HFF-Myc (cell line): ENCODE measurements around the gene CD209.

Source experiments
- DNase-seq: peaks from one replicate; pipeline ENCODE4 v3.0.0-alpha.2; 2011; ENCODE audit warnings: low read depth; ENCODE audit errors: extremely low read depth
- H3K4me3 ChIP-seq: replicated peaks from 2 replicates; pipeline ENCODE4 v1.5.1; 2011; ENCODE audit warnings: low read depth, mild to moderate bottlenecking, control low read depth, low read length
- CTCF ChIP-seq: IDR thresholded peaks from 2 replicates; pipeline ENCODE4 v1.5.1; 2012; ENCODE audit warnings: mild to moderate bottlenecking, low read depth, low read length, control low read depth; ENCODE audit errors: missing control alignments

The CD209 gene

DNA sequence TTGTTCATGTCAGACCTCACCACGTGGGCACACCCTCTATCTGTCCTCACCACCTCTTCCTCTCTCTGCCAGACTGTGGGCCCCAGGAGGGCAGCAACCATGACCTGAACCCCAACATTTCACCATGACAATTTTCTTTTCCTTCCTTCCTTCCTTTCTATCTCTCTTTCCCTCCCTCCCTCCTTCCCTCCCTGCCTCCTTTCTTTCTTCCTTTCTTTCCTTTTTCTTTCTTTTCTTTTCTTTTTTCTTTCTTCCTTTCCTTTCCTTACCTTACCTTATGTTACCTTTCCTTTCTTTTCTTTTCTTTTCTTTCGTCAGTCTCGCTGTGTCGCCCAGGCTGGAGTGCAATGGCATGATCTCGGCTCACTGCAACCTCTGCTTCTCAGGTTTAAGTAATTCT, 36.7 kb downstream of the CD209 start:
- DNase-seq: no peak
- TF ChIP-seq CTCF: no peak
- no peak overlapping the region for H3K4me3 ChIP-seq

- DNase-seq: no peak
- no peak overlapping the region for H3K4me3 ChIP-seq
- no peak for TF ChIP-seq CTCF
Observed at GRCh38 chr19:7709932-7710460, 37.3 kb downstream of the CD209 start.

- DNase-seq: no peak
- TF ChIP-seq CTCF: no peak
- no peak overlapping the region for H3K4me3 ChIP-seq
Observed at GRCh38 chr19:7706955-7707456, 40.3 kb downstream of the CD209 start.

- H3K4me3 ChIP-seq: no peak overlapping the region
- DNase-seq: no peak
- no peak for TF ChIP-seq CTCF
Observed at GRCh38 chr19:7706188-7706954, 41.0 kb downstream of the CD209 start.

DNA sequence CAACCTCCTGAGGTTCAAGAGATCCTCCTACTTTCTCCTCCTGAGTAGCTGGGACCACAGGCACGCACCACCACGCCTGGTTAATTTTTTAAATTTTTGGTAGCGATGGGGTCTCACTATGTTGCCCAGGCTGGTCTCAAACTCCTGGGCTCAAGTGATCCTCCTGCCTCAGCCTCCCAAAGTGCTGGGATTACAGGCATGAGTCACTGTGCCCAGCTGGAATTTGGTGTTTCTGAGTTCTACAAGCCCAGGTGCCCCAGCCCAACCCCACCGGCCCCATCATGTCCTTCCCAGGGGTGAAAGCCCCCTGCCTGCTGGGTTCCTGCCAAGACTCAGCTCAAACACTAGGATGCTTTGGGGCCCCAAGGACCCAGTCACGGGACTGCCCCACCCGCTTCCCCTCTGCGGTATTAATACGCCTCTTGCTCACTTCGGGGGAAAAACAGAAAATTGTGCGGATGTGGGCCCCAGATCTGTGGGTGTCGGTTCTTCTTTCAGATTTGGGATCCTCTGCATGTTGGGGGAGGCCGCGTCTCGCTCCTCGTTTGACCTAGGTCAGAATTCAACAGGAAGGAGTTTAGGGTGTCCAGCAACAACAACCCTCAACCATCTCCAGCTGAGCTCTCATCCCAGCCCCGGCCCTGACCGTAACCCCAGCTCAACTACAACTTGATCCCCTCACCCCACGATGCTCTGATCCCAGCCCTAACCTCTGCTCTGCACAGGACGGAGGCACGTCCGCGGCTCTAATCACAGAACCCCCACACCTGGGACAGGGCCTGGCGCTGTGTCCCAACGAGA, 41.7 kb downstream of the CD209 start:
- TF ChIP-seq CTCF: no peak
- H3K4me3 ChIP-seq: no peak overlapping the region
- DNase-seq: no peak

DNA sequence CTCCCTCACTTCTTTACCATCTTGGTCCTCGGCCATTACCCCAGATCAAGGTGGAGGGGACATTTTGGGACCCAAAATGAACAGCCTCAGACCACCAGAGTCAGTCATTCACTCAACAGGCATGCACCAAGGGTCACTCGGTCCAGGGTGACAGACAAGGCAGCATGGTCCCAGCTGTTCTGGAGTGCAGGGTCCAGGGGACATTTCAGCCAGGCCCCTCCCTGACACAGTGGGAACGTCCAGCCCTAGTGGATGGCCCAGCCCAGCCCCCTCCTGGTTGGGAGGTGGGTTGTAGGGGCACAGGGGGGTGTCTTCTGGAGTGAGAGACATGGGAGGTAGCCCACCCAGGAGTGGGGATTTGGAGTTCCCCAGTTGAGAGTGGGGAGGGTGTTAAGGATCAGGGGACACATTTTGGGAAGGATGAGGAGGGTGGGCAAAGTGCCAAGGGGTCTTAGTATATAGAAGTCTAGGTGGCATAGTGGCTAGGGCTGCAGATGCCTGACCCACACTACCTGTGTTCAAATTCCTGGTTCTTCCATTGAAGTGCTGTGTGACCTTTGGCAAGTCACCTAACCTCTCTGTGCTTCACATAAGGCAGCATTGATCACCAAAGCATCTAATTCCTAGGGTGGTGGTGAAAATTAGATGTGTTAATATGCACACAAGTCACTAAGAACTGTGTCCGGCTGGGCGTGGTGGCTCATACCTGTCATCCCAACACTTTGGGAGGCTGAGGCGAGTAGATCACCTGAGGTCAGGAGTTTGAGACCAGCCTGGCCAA, 42.9 kb downstream of the CD209 start:
- TF ChIP-seq CTCF: no peak
- no peak for DNase-seq
- no peak overlapping the region for H3K4me3 ChIP-seq
